Caco-2 (cell line): ENCODE results near the gene HES5. TPM values are rescaled to one million over a fixed set of nuclear protein-coding genes. Genes with fewer than 3 reads are reported as not detected.

ENCODE experiments used
- BruUV-seq: library from RNA; stranded (reverse); fragments of 400-500 nt; replicated peaks from 2 replicates; lab custom pipeline; 2021; lab: Mats Ljungman, UMichigan
- CTCF ChIA-PET: fragments of 300-600 bp; sonication (Branson Sonifier 250); formaldehyde crosslinking; loops from one replicate; lab custom pipeline; 2022; ENCODE audit warnings: antibody characterized with exemption; lab: Charles Lee
- POLR2A ChIA-PET: fragments of 300-600 bp; sonication (Branson Sonifier 250); formaldehyde crosslinking; loops from one replicate; lab custom pipeline; 2022; ENCODE audit warnings: antibody characterized with exemption; lab: Charles Lee
- DNase-seq, 2 experiments: peaks; one replicate each; pipeline versions ENCODE4 v3.0.0 to v3.0.0-alpha.2; 2020 to 2022
- H3K27me3 ChIP-seq: replicated peaks from 2 replicates; pipeline ENCODE4 v1.6.0; 2011; ENCODE audit warnings: low read length; ENCODE audit not compliant: control insufficient read depth, insufficient read depth
- H3K36me3 ChIP-seq: 2 replicates; pipeline ENCODE4 v1.5.1; 2011; ENCODE audit warnings: low read length; ENCODE audit not compliant: control insufficient read depth, insufficient read depth
- H3K4me1 ChIP-seq: fragments of 250-450 bp; sonication (Bioruptor Pico); 2 replicates; pipeline ENCODE4 v1.5.1; 2020; ENCODE audit warnings: mild to moderate bottlenecking
- H3K4me3 ChIP-seq: 2 replicates; pipeline ENCODE4 v1.5.1; 2011; ENCODE audit warnings: low read depth, mild to moderate bottlenecking, control low read depth, low read length
- H3K9me3 ChIP-seq: fragments of 250-450 bp; sonication (Bioruptor Pico); 2 replicates; pipeline ENCODE4 v1.5.1; 2020; ENCODE audit warnings: mild to moderate bottlenecking, moderate library complexity
- H3K27ac Mint-ChIP-seq: one replicate; pipeline ENCODE4 v1.8.0; 2022; ENCODE audit warnings: mixed read lengths; ENCODE audit not compliant: unreplicated experiment
- H3K27me3 Mint-ChIP-seq: one replicate; pipeline ENCODE4 v1.8.0; 2022; ENCODE audit warnings: mixed read lengths; ENCODE audit not compliant: insufficient read depth, unreplicated experiment
- H3K36me3 Mint-ChIP-seq: one replicate; pipeline ENCODE4 v1.8.0; 2022; ENCODE audit warnings: mild to moderate bottlenecking, mixed read lengths; ENCODE audit not compliant: insufficient read depth, unreplicated experiment
- H3K4me1 Mint-ChIP-seq: one replicate; pipeline ENCODE4 v1.8.0; 2022; ENCODE audit warnings: low read depth, mixed read lengths; ENCODE audit not compliant: unreplicated experiment
- H3K4me3 Mint-ChIP-seq: one replicate; pipeline ENCODE4 v1.8.0; 2022; ENCODE audit warnings: mild to moderate bottlenecking, moderate library complexity, mixed read lengths; ENCODE audit not compliant: unreplicated experiment
- H3K9me3 Mint-ChIP-seq: one replicate; pipeline ENCODE4 v1.8.0; 2022; ENCODE audit warnings: mixed read lengths; ENCODE audit not compliant: unreplicated experiment
- intact Hi-C: fragments of 100-400 bp; cut with micrococcal nuclease; formaldehyde crosslinking; loops from one replicate; pipeline ENCODE4 v1.10.0; 2022; ENCODE audit not compliant: unreplicated experiment
- total RNA-seq: library from RNA; stranded (reverse); gene quantifications from 2 replicates; pipeline ENCODE4 v1.2.3, GENCODE V29; 2022
- TF ChIP-seq, protein P1 (sequence below), 2 experiments: fragments of 200-600 bp in 1 of 2; IDR thresholded peaks; 1 replicate in 1 of 2; 2 replicates in 1 of 2; pipeline versions ENCODE4 v1.5.1 to v1.8.0; 2011 to 2022; ENCODE audit warnings: antibody characterized with exemption in 1 of 2, control low read depth in 1 of 2, inconsistent platforms in 1 of 2, low read depth in 1 of 2, low read length in 1 of 2, mild to moderate bottlenecking in 1 of 2, moderate library complexity in 1 of 2; ENCODE audit not compliant: insufficient read depth in 1 of 2, severe bottlenecking in 1 of 2, unreplicated experiment in 1 of 2

The HES5 gene
- total RNA-seq, 1 experiment from 2014 or later, result not detected

DNA sequence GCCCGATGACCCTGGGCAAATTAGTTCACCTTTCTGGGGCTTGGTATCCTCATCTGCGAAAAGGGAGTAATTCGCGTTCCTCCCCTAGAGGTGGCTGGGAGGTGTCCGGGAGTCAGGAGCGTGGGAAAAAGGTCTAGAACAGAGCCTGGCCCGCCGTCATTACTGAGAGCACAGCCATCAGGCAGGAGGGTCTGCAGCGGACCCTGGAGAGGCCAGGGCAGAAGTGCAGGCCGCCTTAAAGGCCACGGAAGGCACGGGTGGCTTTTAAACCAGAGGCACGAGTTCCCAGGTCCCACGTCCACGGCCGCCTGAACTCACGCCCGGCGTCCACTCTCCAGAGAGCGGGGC lies 4.5 kb downstream of the HES5 start:
- H3K4me1 ChIP-seq, result 0 out of 2 replicates have a peak, but pooled peaks cover 3% of the 10 kb centered on the region
- no peaks in the 10 kb centered on the region for H3K4me1 Mint-ChIP-seq
- no peak for DNase-seq
- H3K9me3 Mint-ChIP-seq, result no peaks in the 10 kb centered on the region
- H3K27me3 ChIP-seq, result peaks cover under 1% of the 10 kb centered on the region; the same call in 1 of the 2 replicates
- peak overlapping the region; percentile 69 for H3K27ac Mint-ChIP-seq
- ChIA-PET POLR2A (interaction anchor here (1.0 to 1.6 kb wide), 3 partner anchors 20 to 113 kb away, joined by 3 to 10 read pairs (median 4); partner anchors contain the start of genes PEX10 and PRXL2B), CTCF (interaction anchor here (0.6 to 1.5 kb wide), 4 partner anchors 20 to 965 kb away, joined by 3 to 4 read pairs (median 3); no protein-coding TSS in a partner anchor)
- TF ChIP-seq, protein P1, sequence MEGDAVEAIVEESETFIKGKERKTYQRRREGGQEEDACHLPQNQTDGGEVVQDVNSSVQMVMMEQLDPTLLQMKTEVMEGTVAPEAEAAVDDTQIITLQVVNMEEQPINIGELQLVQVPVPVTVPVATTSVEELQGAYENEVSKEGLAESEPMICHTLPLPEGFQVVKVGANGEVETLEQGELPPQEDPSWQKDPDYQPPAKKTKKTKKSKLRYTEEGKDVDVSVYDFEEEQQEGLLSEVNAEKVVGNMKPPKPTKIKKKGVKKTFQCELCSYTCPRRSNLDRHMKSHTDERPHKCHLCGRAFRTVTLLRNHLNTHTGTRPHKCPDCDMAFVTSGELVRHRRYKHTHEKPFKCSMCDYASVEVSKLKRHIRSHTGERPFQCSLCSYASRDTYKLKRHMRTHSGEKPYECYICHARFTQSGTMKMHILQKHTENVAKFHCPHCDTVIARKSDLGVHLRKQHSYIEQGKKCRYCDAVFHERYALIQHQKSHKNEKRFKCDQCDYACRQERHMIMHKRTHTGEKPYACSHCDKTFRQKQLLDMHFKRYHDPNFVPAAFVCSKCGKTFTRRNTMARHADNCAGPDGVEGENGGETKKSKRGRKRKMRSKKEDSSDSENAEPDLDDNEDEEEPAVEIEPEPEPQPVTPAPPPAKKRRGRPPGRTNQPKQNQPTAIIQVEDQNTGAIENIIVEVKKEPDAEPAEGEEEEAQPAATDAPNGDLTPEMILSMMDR (IDR thresholded peaks at IDR 0.05; ENCODE audit: insufficient read depth in 1 of 2, low read depth in 1 of 2, low read length in 1 of 2, severe bottlenecking in 1 of 2, unreplicated experiment in 1 of 2), result no peak
- peak overlapping the region; percentile 65 for H3K4me3 ChIP-seq
- peaks cover 6% of the 10 kb centered on the region for H3K36me3 Mint-ChIP-seq
- BruUV-seq, result no TSS peak
- H3K4me3 Mint-ChIP-seq, result peak overlapping the region; percentile 81
- H3K36me3 ChIP-seq, result no peaks in the 10 kb centered on the region
- peaks cover 4% of the 10 kb centered on the region for H3K27me3 Mint-ChIP-seq
- no peaks in the 10 kb centered on the region for H3K9me3 ChIP-seq
- intact Hi-C loops, result loop anchor here (5.0 kb wide), 1 partner anchor 62 kb away; the partner anchor contains the start of gene PRXL2B

DNA sequence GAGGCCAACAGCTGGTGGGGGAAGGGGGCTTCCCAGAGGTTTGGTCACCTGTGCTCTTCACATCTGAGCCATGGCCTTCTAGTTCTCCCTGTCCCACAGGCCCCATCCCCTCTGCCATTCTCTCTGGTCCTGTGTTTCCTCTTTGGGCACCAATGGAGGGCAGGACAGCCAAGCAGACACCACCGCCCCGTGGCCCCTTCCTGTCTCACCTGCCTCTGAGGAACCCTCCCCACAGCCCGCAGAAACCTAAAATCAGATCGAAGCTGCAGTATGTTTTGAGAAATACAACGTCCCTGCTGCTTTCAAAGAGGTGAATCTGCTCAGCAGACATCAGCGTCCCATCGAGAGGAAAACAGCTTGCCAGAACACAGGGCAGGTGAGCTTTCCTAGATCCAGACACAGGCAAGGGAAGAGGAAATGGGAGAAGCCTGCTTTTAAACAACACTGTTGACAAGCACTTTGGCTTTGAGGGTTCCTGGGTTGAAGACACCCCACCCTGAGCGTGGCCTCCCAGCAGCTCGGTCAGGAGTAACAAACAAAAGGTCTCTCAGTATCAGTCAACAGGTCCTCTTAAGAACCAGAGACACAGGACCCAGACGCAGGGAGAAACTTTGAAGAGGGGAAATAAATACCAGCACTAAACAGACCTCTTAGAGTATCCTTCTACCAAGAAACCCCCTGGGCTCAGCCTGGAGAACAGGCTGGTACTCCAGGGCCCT lies 6.0 kb downstream of the HES5 start:
- no peaks in the 10 kb centered on the region for H3K9me3 Mint-ChIP-seq
- DNase-seq, result no peak
- no peaks in the 10 kb centered on the region for H3K9me3 ChIP-seq
- H3K27ac Mint-ChIP-seq, result no peak overlapping the region
- ChIA-PET CTCF (no interaction called here), POLR2A (no interaction called here)
- no TSS peak for BruUV-seq
- H3K4me1 ChIP-seq, result 0 out of 2 replicates have a peak, but pooled peaks cover 3% of the 10 kb centered on the region
- peaks cover 4% of the 10 kb centered on the region for H3K27me3 Mint-ChIP-seq
- H3K4me3 Mint-ChIP-seq, result no peak overlapping the region
- no peaks in the 10 kb centered on the region for H3K36me3 ChIP-seq
- no peaks in the 10 kb centered on the region for H3K4me1 Mint-ChIP-seq
- no peak overlapping the region for H3K4me3 ChIP-seq
- no peaks in the 10 kb centered on the region for H3K27me3 ChIP-seq
- intact Hi-C loops, result no loop called here
- peaks cover 6% of the 10 kb centered on the region for H3K36me3 Mint-ChIP-seq
- TF ChIP-seq, protein P1 (IDR thresholded peaks at IDR 0.05; ENCODE audit: insufficient read depth in 1 of 2, low read depth in 1 of 2, low read length in 1 of 2, severe bottlenecking in 1 of 2, unreplicated experiment in 1 of 2), result no peak

DNA sequence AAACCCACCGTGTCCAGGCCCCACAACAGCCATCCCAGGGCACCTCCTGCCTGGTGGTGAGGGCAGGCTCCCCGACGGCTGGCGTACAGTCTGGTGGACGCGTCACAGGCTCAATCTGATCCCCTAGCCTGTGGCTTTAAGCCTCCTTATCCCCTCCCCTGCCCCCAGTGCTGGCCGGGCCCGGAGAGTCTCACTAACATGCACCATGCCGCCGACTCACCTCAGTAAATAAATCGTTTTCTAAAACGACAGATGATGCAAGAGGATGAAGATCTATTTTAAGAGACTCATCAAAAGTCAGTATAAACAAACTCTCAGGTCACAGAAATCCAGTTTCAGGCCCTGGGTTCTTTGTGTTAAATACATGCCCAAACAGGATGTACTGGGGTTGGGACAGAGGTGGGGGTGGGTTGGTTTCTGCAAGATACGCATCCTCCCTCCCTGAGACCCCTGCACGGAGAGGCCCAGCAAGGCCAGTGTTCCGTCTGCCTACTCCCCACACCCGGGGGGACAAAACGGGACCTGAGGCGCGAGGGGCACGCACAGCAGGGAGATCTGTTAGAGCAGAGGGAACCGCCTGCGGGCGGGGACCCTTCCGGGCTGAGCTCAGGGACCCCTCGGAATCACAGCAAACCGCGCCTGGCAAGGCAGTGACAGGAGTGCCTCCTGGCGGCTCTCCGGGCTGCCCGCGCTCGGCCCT lies 6.7 kb downstream of the HES5 start:
- TF ChIP-seq, protein P1 (IDR thresholded peaks at IDR 0.05; ENCODE audit: insufficient read depth in 1 of 2, low read depth in 1 of 2, low read length in 1 of 2, severe bottlenecking in 1 of 2, unreplicated experiment in 1 of 2), result no peak
- Mint-ChIP-seq H3K27me3 (peaks cover 4% of the 10 kb centered on the region), H3K36me3 (peaks cover 6% of the 10 kb centered on the region), H3K4me1 (no peaks in the 10 kb centered on the region), H3K9me3 (no peaks in the 10 kb centered on the region), H3K27ac (no peak overlapping the region), H3K4me3 (no peak overlapping the region)
- ChIA-PET CTCF (no interaction called here), POLR2A (no interaction called here)
- Histone ChIP-seq H3K4me1 (0 out of 2 replicates have a peak, but pooled peaks cover 3% of the 10 kb centered on the region), H3K27me3 (no peaks in the 10 kb centered on the region), H3K9me3 (no peaks in the 10 kb centered on the region), H3K36me3 (no peaks in the 10 kb centered on the region), H3K4me3 (no peak overlapping the region)
- intact Hi-C loops, result no loop called here
- no peak for DNase-seq
- BruUV-seq, result no TSS peak
